ENCODE measurements around the gene PELI2.

The PELI2 gene

DNA sequence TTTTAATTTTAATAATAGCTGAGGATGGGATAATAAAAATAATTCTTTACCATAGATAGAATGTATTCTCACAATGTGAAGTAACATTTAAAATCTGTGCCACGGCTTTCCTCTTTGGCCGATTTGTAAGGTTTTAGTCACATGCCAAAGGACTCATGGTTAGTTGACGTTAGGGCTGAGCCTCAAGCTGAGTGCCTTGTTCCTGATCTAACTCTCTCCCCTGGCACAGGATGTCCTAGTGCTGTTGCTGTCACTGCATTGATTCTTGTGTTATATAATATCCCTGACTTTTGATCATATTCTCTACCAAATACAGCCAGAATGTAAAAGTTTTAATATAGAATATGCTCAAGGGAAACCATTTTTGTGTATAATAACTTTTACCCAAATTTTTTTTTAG, 144.3 kb downstream of the PELI2 start:
- no peak for DNase-seq

DNA sequence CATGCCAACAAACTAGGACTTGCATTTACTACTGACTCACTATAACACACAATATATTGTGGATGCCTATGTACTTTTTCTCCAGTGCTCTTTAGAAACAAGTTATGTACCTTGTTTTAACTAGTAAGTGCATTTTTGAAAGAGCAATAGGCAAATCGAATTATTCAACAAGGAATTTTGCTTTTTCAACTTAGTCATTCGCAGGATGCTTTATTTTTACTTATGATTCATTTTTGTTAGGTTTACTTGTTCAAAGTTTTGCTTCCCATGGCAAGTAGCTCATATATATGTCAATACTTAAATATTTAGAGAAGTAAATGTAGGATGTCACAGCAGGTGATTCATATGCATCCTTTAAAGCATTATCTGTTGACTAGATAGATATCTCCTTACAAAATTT, 149.8 kb downstream of the PELI2 start:
- no peak for DNase-seq

DNA sequence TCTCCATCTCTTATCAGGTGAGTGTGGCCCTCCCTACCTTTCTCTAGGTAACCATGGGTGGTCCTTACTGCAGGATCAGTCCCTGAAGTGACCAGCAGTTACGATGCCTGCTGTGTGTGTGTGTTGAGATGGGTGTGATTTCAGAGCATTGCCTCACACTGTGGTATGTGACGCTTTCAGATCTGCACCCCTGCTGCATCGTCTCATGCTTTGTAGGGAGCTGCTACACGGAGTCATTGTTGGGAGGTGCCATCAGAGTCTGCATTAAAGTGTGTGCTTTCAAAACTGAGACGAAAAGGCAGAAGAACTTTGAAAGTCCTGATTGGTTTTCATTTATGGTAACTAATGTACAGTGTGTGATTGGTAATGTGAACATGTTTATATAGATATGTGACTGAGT, 150.5 kb downstream of the PELI2 start:
- DNase-seq = no peak

DNA sequence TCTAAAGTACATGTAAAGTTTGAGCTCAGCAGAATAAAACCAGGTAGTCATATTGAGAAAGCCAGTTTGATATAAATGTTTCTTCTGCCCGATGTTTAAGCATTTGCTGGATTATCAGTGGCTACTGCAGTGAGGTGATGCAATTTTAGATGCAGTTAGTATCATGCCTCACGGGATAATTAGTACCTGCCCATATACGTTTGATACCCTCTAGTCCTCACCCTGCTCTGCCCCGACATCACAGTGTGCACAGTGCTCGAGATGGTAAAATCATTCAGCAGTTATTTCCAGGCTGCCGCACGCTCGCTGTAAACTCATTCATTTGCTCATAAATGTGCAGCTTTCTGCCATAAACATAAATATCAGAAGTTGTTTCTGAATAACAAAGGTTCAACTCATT, 152.7 kb downstream of the PELI2 start:
- DNase-seq = no peak

DNA sequence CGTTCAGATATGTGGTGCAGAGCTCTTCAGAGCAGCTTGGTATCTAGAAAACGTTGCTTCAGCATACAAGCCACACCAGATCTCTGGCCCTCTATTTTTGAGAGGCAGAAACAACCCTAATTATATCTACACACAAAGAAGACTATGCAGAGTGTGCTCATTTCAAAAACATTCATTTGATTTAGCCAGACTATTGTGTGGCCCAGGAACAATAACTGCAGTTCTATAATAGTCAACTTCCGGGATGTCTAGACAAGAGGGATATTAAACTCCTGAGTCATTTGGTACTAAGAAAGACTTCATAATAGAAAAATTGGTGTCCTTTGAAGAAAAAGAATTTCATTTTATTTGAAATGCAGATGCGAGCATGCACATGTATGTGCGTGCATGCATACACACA, 153.8 kb downstream of the PELI2 start:
- DNase-seq = no peak

DNA sequence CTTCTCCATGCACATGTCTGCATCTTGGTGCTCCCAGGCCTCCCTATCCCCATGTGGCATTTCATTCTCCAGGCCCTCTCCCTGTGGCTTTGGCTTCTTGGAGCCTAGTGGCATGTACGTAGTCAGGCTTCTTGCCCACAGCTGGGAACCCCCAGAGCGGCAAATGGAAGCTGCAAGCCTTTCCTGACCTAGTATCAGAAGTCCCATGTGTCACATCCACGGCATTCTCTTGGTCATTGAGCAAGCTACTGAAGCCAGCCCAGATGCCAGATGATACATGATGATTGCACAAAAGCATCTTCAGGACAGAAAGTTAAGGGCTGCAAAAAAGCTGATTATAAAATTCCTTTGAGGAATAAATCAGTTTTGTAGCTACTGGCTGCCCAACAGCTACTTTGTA, 154.9 kb downstream of the PELI2 start:
- no peak for DNase-seq

DNA sequence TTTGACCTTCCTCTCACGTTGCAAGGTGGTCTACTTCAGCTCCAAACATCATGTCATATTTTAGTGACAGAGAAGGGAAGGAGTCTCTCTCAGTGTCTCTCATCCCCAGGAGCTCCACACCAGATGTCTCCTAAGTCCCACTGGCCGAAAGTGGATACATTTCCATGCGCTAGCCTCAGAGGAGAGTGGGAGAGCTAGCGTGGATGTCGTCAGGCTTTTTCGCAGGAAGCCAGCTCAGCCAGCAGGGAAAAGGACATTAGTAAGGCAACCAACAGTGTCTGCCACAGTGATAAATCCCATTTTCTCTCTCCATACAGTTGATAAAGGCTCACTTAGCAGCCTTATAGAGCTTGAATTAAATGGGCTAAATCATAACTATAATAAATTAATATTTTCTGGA, 155.7 kb downstream of the PELI2 start:
- DNase-seq = no peak

DNA sequence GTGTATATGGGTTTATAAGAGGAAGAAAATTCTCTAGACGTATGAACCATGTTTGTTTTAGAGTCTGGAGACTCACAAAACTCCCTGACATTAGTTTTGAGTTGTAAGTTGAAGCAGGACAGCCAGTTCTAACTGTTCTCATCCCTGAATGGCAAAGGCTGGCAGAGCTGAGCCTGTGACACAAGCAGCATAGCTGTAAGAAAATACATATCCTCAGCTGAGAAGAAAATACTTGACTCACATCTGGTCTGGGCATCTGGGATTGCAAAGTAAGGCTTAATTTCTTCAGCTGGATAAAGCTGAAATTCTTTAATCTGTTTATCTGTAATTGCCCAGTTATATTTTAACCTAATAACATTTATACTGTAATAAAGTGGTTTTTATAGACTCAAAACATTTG, 156.3 kb downstream of the PELI2 start:
- no peak for DNase-seq

DNA sequence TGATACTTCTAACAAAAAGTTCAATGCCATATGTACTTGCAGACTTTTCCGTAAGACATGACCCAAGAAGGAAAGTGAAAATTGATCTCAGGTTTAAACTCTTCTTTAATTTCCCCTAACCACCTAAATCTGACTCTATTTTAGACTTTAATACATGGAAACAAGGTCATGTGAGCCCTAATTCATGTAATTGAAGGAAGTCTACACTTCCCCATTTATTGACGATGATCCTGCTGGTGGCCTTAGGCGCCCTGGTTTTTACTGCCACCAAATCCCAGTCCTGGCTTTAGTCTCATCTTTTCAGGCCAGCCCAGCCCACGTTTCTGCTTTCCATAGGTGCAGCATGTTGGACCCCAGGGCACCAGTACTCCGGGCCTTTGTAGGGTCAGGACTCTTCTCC, 157.9 kb downstream of the PELI2 start:
- DNase-seq = no peak

DNA sequence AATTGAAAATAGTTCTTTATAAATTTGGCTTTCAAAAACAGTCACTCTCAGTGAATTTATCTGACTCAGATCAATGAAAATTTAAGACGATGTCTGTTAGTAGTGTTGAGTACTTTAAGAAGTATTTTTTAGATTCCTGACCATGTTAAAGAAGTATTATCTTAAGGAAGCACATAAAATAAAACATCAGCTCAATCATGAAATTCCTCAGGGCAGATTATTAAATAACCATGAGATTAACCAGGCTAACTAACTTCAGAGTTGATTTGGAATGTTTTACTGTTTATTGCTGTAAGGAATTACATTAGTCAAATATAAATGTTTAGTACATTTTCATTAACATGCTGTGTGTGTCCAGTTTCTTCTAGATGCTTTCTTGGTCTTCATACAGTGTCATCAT, 160.2 kb downstream of the PELI2 start:
- DNase-seq = no peak

DNA sequence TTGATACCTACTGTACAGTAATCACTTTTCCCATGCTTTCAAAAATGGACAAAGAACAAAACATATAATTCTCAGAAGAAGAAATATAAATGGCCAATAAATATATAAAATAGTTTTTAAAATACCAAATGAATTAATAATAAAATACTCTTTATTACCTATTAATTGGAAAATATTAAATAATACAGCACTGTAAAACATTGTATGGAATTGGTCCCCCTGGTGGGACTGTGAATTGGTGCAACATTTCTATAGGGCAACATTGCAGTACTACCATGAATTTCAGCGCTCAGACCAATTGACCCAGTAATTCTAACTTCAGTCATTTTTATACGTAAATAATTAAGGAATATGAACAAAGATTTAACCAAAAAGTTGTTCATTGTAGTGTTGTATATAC, 162.6 kb downstream of the PELI2 start:
- DNase-seq = no peak

DNA sequence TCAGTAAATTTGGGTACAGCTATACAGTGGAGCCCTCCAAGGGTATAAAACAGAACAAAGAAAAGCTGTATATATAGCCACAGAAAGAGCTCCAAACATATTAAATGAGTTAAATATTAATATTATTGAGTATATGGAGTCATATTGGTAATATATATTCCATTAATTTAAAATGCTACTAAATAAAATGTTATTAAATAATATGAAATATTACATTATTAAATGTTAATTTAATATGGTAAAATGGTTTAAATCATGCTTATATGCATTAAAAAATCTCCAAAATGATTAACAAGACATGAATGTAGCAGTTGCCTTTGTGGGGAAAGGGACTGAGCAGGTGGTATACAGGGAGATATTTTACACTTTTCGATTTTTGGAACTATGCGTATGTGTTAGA, 164.0 kb downstream of the PELI2 start:
- DNase-seq = no peak

DNA sequence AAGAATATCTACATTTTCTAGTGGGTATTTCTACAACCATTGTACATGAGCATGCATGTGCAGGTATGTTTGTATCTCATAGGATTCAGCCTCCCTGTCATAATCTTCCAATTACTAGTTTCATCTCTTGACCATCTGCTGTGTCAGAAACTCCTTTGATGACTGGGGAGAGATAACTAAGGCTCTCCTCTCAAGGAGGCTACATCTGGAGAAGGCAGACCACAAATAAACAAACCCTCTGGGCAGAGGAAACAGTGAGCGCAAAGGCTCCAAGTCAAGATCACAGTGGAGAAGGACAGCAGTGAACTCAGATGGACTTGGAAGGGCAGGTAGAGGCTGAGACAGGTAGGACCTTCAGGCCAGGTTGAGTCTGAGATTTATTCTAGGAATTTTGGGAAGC, 166.4 kb downstream of the PELI2 start:
- no peak for DNase-seq

DNA sequence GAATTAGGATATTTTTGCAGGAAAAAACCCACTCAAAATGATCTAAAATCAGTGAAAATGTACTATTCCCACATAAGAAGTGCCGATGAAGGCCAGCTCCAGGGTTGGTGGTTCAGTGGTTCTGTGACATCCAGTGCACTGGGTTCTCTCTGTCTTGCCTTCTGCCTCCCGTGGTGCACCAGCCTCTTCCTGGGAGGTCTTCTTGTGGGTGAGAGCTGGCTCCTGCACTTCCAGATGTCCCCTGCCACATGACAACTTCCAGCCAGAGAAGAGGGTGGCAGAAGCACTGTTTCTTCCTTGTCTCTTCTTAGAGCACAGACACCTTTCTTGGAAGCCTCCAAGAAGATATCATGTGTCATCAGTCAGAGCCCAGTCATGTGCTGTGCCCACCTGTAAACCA, 170.9 kb downstream of the PELI2 start:
- DNase-seq = no peak

DNA sequence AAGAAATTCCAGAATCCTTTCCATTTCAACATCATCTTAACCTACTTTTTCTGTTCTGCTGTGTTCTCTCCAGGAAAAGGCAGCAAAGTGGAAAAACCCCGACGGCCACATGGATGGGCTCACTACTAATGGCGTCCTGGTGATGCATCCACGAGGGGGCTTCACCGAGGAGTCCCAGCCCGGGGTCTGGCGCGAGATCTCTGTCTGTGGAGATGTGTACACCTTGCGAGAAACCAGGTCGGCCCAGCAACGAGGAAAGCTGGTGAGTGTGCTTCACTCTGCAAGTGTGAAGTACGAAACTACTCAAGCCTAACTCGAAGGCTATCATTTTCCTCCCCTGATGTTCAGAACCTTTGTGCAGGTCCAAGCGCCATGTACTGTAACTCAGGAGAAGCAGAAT, 172.0 kb downstream of the PELI2 start:
- DNase-seq = no peak

DNA sequence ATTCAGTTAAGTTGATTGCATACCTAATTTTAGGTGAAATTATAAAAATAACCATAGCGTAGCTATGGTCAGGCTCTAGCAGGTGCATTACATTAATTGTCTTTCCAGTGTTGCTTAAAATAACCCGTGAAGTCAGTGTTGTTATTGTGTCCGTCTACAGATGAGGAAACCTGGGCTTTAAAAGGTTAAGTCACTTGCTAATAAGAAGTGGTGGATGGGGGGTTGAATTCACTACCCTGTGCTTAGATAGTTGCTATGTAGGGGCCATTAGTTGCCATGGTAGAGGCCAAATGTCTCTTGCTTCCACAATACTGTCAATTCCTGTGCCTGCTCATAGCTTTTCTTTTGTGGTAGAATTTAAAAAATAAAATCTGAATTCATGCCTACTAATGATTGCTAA, 174.8 kb downstream of the PELI2 start:
- DNase-seq = no peak

DNA sequence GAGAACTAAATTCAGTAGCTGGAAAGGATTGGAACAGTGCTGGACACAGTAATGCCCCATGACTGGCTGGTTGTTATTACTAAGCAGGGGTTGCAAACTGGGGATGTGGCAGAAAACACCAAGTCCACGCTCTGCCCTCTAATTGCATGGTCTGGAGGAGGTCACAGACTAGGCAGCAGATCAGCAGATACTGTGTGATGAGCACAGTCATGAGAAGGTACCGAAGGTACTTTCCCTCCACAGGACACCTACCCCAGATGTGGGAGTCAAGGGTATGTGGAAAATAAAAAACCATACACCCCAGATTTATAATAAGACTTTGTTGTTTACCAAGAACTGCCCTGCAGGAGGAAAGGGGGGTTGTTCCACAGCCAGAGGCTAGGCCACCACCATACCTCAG, 175.3 kb downstream of the PELI2 start:
- DNase-seq = no peak

DNA sequence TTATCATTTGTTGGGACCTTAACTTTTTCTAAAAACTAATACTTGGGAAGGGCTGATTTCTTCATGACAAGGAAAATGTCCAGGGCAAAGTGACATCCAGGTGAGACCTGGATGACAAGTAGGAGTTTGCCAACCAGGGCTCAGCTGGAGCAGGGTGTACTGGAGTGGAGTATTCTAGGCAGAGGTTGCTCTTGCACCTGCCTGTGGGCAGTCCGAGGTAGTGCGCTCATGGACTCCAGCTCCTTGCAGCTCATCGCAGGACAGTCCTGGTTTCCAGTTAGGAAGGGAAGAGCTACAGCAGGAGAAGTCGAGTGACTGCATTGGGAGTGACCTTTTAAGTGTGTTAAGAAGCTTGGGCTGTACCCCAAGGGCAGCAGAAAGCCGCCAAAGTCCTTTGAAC, 175.9 kb downstream of the PELI2 start:
- no peak for DNase-seq

DNA sequence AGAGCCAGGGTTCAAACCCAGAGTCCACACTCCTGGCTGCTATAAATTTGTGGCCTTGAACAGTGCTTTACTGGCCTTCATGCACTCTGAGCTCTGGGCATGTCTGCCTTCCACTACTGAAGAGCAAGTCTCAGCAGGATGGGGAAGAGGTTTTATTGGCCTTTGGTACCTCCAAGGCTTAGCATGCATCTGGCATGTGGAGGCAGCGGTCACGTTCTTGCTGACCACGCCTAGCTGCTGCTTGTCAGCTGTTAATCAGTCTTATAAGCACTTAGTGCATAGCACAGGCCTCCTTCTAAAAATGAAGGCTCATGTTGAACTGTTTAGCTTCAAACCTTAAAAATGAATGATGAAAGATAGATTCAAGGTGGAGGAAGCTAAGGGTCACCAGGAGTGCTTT, 177.5 kb downstream of the PELI2 start:
- no peak for DNase-seq

DNA sequence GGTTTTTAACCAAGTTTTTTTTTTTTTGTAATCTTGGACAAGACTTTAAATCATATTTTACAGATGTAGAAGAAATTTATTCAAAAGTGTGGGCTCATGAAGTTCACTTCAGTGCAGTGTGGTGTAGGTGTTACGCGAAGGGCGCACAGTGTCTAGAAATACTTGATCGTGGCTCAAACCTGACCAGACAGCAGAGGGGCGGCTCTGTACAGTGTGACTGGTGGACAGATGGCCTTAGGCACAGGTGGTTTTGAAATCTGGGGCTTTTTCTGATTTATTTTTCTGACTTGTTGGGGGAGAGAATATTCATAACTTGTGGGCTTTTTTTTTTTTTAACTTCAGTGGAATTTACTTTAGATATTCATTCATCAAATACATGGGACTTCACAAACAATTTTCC, 179.2 kb downstream of the PELI2 start:
- no peak for DNase-seq

DNA sequence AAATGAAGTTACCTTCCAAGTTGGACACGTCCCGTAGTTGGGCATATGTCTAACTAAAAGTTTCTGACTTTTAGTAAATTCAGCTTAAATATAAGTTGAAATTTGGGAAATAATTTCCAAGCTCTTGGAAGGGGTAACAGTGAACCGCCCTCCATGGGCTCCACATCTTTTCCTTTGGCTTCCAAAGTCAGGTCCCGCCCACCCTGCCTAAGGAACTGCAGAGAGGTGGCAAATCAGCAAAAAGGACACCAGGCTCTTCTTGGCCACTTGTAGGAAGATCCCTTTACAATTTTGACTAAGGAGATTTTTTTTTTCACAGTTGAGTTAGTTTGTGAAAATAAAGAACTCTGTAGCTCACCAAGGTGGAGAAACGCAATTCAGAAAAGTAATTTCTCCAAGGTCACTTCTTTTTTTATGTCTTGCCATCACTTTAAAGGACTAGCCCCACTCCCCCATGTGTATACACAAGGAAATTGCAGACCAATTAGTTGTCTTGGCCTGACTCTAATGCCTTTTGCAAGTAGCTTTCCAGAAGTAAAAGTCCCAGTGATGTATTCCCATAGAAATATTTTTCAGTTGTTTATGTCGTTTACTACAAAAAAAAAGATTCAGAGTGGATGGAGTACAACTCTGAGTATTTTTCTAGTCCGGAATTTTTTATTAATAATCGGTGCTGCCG, 181.2 kb downstream of the PELI2 start:
- no peak for DNase-seq

DNA sequence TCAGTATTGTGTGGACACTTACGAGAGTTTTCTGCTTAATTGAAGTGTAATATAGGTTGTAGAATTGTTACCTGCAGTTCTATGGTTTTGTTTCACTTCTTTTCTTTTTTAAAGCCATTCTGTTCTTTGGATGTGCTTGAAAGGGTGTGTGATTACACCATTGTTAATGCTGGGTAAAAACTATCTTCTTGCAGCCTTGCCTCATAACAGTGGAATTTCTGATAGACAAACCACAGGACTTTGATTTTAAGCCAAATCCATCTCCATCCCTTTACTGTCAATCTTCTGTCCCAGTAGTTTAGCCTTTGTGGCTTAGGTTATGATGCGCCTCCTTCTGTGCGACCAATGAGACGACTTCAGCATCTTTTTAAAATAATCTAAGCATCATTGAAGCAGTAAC, 182.3 kb downstream of the PELI2 start:
- DNase-seq = no peak

DNA sequence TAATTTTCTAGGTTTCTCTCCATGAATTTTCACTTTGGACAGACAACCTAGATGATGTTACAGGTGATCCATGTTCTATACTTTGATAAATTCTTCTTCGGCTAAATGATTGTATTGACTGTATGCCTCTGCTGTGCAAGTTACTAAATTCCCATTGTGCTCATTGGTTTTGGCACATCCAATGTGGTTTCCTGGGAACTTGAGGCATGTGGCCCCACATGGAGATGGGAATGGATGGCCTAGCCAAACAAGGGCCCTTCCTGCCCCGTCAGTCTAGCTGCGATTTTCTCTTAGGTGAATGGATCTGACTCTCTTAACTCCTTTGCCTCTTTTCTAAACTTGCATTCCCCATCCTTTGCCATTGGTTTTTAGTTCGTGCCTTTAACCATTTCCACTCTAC, 186.2 kb downstream of the PELI2 start:
- DNase-seq = no peak

DNA sequence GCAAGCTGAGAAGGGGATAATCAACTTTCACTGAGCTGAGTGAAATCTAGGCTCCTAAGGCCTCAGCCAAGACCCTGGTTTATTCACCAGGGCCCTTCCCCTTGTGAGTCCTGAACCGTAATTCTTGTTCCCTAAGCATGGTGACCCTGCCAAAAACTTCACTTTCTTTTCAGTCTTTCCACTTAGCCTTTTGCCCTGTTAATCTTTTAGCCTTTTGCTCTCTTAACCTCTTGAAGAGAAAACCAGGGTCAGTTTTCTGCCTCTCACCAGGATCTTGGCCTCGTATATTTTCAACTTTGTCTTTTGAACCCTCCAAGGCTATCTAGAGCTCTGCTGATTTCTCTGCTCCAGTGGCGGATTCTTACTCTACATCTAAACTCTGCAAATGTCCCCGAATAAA, 191.0 kb downstream of the PELI2 start:
- DNase-seq = no peak

DNA sequence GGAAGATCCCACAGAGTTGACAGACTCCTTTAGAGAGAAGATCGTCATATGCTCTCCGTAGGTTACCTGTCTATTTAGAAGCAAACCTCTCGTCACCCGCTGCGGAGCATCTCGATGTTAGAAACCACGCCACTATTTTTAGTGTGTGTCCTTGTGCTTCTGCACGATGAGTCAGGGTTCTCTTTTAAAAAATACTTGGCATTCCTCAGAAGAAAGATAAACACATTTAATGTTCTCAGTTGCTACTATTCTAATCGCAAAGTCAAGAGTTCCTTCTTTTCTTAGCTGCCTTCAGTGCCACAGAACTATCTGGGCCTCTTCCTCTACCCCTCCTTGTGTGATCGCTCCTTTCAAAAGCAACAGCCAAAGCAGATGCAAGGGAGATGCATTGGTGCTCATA, 192.4 kb downstream of the PELI2 start:
- DNase-seq = no peak

DNA sequence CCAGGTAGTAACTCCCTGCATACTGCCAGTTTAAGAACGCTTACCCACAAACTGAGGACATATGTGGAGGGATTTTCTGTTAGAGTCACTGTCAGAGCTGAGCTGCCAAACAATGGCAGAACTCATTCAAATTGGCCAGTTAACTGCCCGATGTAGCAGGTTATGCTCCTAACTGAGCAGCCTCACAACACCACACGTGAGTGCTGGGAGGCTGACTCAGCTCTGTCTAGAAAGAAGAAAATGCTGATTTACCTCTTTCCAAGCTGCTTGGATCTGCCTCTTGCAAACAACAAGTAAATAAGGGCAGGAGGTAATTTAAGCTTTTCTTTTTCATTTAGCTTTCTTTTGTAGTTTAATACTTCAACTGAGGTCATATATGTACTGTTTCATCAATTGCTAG, 195.6 kb downstream of the PELI2 start:
- DNase-seq = no peak

Data from NCI-H1105 treated with DMSO at 0.1 percent for 48 hours (cell line).